ENCODE measurements around the gene ITPA.

ITPA gene

DNA sequence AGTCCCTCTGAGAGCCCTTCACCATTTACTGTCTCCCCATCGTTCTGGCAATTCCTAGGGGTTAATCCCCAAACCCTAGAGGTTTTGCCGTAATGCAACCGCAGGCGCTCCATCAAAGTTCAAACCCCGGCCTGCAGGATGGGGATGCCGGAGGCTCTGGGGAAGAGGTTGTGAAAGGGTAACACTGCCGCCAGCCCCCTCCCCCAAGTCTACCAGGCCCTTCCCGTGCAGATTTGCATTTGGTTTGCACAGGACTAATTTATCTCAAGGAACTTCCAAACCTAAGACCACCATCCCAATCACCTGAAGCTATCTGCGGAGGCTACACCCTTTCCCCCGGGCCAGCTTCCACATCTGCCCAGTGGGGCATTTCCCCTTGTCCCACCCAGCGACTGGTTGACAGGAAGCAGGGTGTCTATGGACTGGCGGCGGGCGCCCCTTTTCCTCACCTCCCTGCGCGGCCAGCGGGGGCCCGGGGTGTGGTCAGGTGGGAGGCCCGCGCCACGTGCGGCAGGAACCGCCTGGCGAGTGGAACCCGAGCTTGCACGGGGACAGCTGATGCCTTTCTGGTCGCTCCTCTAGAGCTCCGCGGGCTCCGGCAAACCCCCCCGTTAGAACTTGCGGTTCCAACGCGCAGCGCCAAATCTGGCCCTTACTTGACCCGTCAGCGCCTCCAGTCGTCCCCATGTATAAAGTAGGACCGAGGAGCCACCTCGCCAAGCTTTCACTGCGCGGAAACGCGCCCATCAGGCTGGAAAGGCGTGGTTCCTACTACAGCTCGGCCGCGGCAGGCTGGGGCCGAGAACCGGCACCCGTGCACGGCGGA lies 39.1 kb downstream of the ITPA start:
- peak; percentile 27 for DNase-seq

DNA sequence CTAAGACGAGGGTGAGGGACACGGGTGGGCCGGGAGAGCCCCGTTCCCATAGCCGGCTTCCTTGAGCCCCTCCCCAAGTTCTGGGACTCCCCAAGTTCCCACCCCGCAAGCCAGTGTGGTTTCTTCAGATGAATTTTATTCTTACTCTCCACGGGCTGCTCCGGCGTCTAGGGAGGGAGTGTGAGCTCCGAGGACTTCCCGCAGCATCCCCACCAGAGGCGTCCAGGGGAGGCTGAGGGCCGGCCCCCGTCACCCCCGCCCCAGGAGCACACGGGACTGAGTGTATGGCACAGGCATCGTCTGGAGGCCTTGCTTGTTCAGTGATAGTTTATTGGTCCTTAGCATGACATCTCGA lies 39.7 kb downstream of the ITPA start:
- DNase-seq: no peak

DNA sequence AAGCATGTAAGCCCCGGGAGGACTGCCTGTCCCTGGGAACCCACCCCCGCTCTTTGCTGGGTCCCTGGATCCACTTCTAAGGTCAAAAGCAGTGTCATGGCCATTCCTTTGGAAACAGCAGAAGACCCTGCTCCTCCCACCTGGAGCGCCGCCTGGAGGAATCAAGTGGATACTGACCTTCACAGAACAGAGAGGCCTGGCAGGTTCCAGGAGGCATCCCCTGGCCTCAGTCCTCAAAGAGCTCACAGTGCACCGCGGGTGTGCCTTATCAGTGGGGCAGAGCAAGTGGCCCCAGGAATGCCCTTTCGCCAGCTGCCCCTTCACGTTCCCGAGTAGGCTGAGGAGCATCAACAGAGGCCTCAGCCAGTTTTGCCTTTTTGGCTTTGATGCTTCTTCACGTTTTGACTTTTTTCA lies 40.8 kb downstream of the ITPA start:
- DNase-seq: peak; percentile 6

DNA sequence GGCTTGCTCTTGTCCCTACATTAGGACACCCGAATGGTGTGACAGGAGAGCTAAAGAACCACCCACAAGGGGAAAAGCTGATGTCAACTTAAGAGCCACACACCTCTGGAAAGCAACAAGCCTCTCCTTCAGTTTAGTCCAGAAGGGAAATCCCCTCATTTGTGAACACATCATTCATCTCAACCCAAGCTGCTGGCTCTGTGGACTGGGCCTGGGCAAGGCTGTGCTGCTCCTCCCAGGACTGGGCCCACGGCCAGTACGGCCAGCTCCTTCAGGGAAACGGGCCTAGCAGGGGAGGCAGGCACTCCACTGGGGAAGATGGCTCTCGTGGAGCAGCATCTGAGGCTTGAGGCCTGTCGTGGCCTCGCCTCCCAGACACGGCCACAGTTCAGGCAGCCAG lies 42.5 kb downstream of the ITPA start:
- DNase-seq: no peak

DNA sequence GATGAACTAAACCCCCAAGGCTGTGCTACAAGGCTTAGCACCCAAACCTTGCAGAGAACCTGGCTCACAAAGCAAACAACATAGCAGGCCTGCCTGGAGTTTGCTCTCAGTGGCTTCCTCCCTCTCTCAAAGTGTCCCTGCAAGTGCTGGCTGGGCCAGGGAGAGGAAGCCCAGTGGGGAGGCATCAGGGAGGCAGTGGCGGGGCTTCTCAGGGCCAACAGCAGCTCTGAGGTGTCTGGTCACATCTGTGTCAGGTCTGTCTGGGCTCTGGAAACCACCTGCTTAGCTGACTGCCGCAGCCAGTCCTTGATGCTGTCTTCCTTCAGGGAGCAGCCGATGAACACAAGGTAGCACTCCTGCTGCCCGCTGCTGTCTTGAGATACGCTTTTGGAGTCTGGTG lies 46.4 kb downstream of the ITPA start:
- DNase-seq: no peak

DNA sequence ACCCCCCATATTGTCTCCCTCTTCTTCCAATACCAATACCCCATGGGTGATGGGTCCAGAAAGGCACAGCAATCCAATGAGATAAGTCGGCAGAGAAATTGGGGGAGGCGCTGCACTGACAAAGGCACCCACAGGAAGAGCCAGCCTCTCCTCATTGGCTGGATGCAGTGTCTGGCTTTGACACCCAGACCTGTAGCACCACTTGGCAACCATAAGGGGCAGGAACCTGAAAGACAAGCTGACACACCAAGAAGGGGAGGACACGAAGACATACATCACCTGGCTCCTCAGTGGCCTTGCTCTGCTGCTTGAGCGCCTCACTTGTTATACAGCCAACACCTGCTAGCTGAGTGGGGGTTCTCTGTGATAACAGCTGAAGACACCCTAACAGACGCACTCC lies 49.1 kb downstream of the ITPA start:
- DNase-seq: no peak

DNA sequence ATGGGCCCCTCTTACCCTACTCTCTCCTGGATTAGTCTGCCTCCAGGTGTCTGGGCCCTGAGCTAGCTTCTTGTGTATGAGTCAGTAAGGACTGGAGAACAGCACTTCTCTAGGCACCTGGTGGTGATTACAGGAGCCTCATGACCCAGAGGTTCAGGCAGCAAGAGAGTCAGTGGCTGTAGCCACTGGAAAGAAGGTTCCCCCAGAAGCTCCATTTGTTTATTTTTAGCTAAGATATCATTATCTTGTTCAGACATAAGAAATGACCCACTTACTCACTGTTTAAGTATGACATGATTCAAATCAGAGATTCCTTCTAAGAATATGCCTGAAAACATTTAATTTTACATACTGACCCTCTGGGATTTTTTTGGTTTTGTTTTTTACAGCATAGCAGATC lies 53.3 kb downstream of the ITPA start:
- no peak for DNase-seq

DNA sequence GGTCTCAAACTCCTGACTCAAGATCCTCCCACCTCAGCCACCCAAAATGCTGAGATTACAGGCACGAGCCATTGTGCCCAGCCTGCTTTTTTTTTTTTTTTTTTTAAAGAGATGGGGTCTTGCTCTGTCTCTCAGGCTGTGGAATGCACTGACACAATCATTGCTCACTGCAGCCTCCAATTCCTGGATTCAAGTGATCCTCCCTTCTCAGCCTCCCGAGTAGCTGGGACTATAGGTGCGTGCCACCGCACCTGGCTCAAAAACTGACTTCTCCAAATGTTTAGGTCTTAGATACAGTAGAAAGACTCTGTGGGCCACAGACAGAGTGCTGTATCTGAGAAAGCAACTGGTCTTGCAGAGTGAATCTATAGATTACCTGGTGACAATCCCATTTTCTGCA lies 60.8 kb downstream of the ITPA start:
- no peak for DNase-seq

DNA sequence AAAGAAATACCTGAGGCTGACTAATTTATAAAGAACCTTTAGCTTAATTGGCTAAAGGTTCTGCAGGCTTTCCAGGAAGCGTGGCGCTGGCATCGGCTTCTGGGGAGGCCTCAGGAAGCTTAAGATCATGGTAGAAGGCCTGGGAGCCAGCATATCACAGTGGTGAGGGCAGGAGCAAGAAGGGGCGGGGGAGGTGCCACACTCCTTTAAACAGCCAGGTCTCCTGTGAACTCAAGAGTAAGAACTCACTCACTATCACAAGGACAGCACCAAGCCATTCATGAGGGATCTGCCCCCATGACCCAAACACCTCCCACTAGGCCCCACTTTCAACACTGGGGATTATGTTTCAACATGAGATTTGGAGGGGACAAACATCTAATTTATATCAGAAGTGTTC lies 64.1 kb downstream of the ITPA start:
- DNase-seq: no peak
